Breast epithelium (tissue), 3 donors: ENCODE data around the gene CTRB1.

Experiments
- CTCF ChIP-seq, 3 donors: fragments of 450-650 bp; IDR thresholded peaks; one replicate each; pipeline ENCODE4 v1.5.1; 2016 to 2017; ENCODE audit warnings: antibody characterized with exemption in 3 of 3, mild to moderate bottlenecking in 3 of 3, moderate library complexity in 3 of 3
- POLR2A ChIP-seq: fragments of 450-650 bp; IDR thresholded peaks from one replicate; pipeline ENCODE4 v1.6.1; 2016; ENCODE audit warnings: antibody characterized with exemption, mild to moderate bottlenecking, moderate library complexity
- POLR2AphosphoS5 ChIP-seq, 3 donors: sonication (generic); formaldehyde crosslinking; IDR thresholded peaks; one replicate each; pipeline ENCODE4 v1.6.1; 2017; ENCODE audit warnings: antibody characterized with exemption in 3 of 3

GRCh38 chr16:75172578-75172977 lies 46.2 kb upstream of the CTRB1 start:
- TF ChIP-seq CTCF (IDR thresholded peaks at IDR 0.05) (no peak), POLR2AphosphoS5 (IDR thresholded peaks at IDR 0.05) (no peak), POLR2A (no peak)
